Stimulated activated CD4-positive, alpha-beta T cell treated with anti-CD3 and anti-CD28 coated beads, Interleukin-15, amount 100 ng/mL, for 1 hour (primary cell): ENCODE measurements around the gene EML3.
"Not testable (repeated sequence)": the region's sequence is repeated elsewhere in the genome, so short reads cannot be mapped to it uniquely, and the experiment has no call there.

Source experiments
- DNase-seq, 2 donors: peaks; one replicate each; pipeline ENCODE4 v3.0.0-alpha.2; 2020; ENCODE audit warnings: low read depth in 1 of 2, low spot score in 1 of 2

Gene EML3

GRCh38 chr11:62612366-62613290, at the start of gene EML3, which contains the start of gene ROM1:
Gene EML3 (minus strand): TSS chr11:62612775. CDS start chr11:62612457, 318 bp downstream.
Gene ROM1 (plus strand): TSS chr11:62613257. CDS start chr11:62613282, 25 bp downstream.
- peak; percentile 78 to 83 for DNase-seq

- no peak for DNase-seq
Observed at GRCh38 chr11:62656796-62657429, 44.3 kb upstream of the EML3 start.

- no peak for DNase-seq
Observed at GRCh38 chr11:62654297-62654696, 41.7 kb upstream of the EML3 start.

GRCh38 chr11:62652161-62653006, 39.8 kb upstream of the EML3 start:
- DNase-seq: no peak

GRCh38 chr11:62650283-62650682, 37.7 kb upstream of the EML3 start:
- DNase-seq: not testable (repeated sequence)

- no peak for DNase-seq
Observed at GRCh38 chr11:62649486-62649885, 36.9 kb upstream of the EML3 start.

GRCh38 chr11:62648967-62649364, 36.4 kb upstream of the EML3 start:
- no peak for DNase-seq

GRCh38 chr11:62648185-62648966, 35.8 kb upstream of the EML3 start:
- DNase-seq: no peak

GRCh38 chr11:62647609-62648005, 35.0 kb upstream of the EML3 start:
- DNase-seq: no peak

- no peak for DNase-seq
Observed at GRCh38 chr11:62646825-62647608, 34.4 kb upstream of the EML3 start.

- DNase-seq: peak; percentile 96 to 98
Observed at GRCh38 chr11:62645946-62646824, 33.6 kb upstream of the EML3 start, which contains the start of gene GANAB. Gene GANAB (minus strand): TSS chr11:62646613. CDS start chr11:62646599, 14 bp downstream.

- DNase-seq: no peak
Observed at GRCh38 chr11:62645671-62645945, 33.0 kb upstream of the EML3 start.

- DNase-seq: no peak
Observed at GRCh38 chr11:62644220-62644619, 31.6 kb upstream of the EML3 start.

GRCh38 chr11:62632492-62632891, 19.9 kb upstream of the EML3 start:
- no peak for DNase-seq

- no peak for DNase-seq
Observed at GRCh38 chr11:62627713-62628112, 15.1 kb upstream of the EML3 start.

- DNase-seq: no peak
Observed at GRCh38 chr11:62622476-62623089, 10.0 kb upstream of the EML3 start.

GRCh38 chr11:62621567-62622470, 9.2 kb upstream of the EML3 start, which contains the start of gene B3GAT3:
Gene B3GAT3 (minus strand): TSS chr11:62621986. CDS start chr11:62621947, 39 bp downstream.
- peak; percentile 90 to 92 for DNase-seq
